HepG2 (cell line): ENCODE data around the gene ARHGEF40. TPM values are rescaled to one million over a fixed set of nuclear protein-coding genes. Genes with fewer than 3 reads are reported as not detected.
A peak's percentile ranks its signal among the peaks of the same experiment; 100 is the strongest.

Experiments
- ATAC-seq: fragments of 200-7000 bp; cut with Tn5 transposase; 3 replicates; pipeline ENCODE4 v1.9.1; 2020; ENCODE audit warnings: mild to moderate bottlenecking, moderate library complexity
- BruUV-seq: library from RNA; stranded (reverse); fragments of 400-500 nt; replicated peaks from 2 replicates; lab custom pipeline; 2021; lab: Mats Ljungman, UMichigan
- CTCF ChIA-PET: fragments of 300-600 bp; formaldehyde crosslinking; extraction: SDS; loops from one replicate; lab custom pipeline; 2021; ENCODE audit warnings: low total read pairs, inconsistent platforms, low intra/inter-chr PET ratio; lab: Yijun Ruan, JAX
- POLR2A ChIA-PET: fragments of 350-600 bp; sonication (Branson Sonifier 250); formaldehyde crosslinking; loops from one replicate; lab custom pipeline; 2020; ENCODE audit warnings: antibody characterized with exemption, inconsistent platforms; lab: Yijun Ruan, JAX
- DNase-seq: peaks from one replicate; pipeline ENCODE4 v3.0.0-alpha.2; 2015; ENCODE audit warnings: low spot score
- FAIRE-seq: peaks from 3 replicates; lab custom pipeline; 2011; peaks lifted over from hg19 to GRCh38; lab: Jason Lieb, UNC
- H2AFZ ChIP-seq: one replicate; pipeline ENCODE4 v1.6.1; 2011; ENCODE audit warnings: low read length, inconsistent platforms
- H3K27ac ChIP-seq: fragments of 300-600 bp; 3 replicates; pipeline ENCODE4 v1.8.0; 2011; ENCODE audit warnings: mixed run types, mild to moderate bottlenecking, mixed read lengths, low read length, inconsistent platforms; ENCODE audit not compliant: insufficient read depth; ENCODE audit errors: extremely low read length
- H3K27me3 ChIP-seq, 2 experiments: fragments of 200-600 bp in 1 of 2; 2 replicates in 1 of 2; 3 replicates in 1 of 2; pipeline versions ENCODE4 v1.6.0 to v1.8.0; 2011; ENCODE audit warnings: low read length in 2 of 2, mild to moderate bottlenecking in 2 of 2, moderate library complexity in 2 of 2, inconsistent platforms in 1 of 2; ENCODE audit not compliant: insufficient read depth in 2 of 2, control insufficient read depth in 1 of 2
- H3K36me3 ChIP-seq, 2 experiments: fragments of 200-600 bp in 1 of 2; replicated peaks in 1 of 2; 2 replicates in 1 of 2; 3 replicates in 1 of 2; pipeline versions ENCODE4 v1.5.1 to v1.8.0; 2011; ENCODE audit warnings: low read length in 2 of 2, inconsistent platforms in 1 of 2; ENCODE audit not compliant: insufficient read depth in 2 of 2, control insufficient read depth in 1 of 2
- H3K4me1 ChIP-seq: 2 replicates; pipeline ENCODE4 v1.5.1; 2012; ENCODE audit warnings: low read length, inconsistent platforms; ENCODE audit not compliant: insufficient read depth
- H3K4me2 ChIP-seq: 2 replicates; pipeline ENCODE4 v1.6.0; 2011; ENCODE audit warnings: low read depth, low read length, inconsistent platforms
- H3K4me3 ChIP-seq, 3 experiments: fragments of 200-600 bp in 1 of 3; sonication (generic), shearing (Covaris generic) in 1 of 3; replicated peaks in 1 of 3; 2 replicates each; pipeline ENCODE4 v1.5.1; 2011 to 2016; ENCODE audit warnings: low read length in 3 of 3, inconsistent platforms in 2 of 3, low read depth in 2 of 3, mild to moderate bottlenecking in 2 of 3, control low read depth in 1 of 3, mixed read lengths in 1 of 3; ENCODE audit not compliant: insufficient read depth in 1 of 3
- H3K79me2 ChIP-seq: one replicate; pipeline ENCODE4 v1.6.1; 2011; ENCODE audit warnings: low read length, inconsistent platforms; ENCODE audit not compliant: insufficient read depth
- H3K9ac ChIP-seq: 2 replicates; pipeline ENCODE4 v1.6.0; 2011; ENCODE audit warnings: mild to moderate bottlenecking, low read depth, low read length, inconsistent platforms; ENCODE audit not compliant: insufficient read depth
- H3K9me3 ChIP-seq: 2 replicates; pipeline ENCODE4 v1.5.1; 2012; ENCODE audit warnings: mild to moderate bottlenecking, low read length
- H4K20me1 ChIP-seq: 2 replicates; pipeline ENCODE4 v1.6.0; 2011; ENCODE audit warnings: inconsistent platforms, mild to moderate bottlenecking, low read length, moderate library complexity; ENCODE audit not compliant: insufficient read depth
- BORCS8-MEF2B ChIP-seq: sonication (generic); formaldehyde crosslinking; IDR thresholded peaks from 2 replicates; pipeline ENCODE4 v1.8.0; 2022; ENCODE audit warnings: mild to moderate bottlenecking, missing genetic modification reagents
- NPAS2 ChIP-seq: sonication (generic); formaldehyde crosslinking; IDR thresholded peaks from 2 replicates; pipeline ENCODE4 v1.8.0; 2022; ENCODE audit warnings: mild to moderate bottlenecking, missing genetic modification reagents, borderline replicate concordance
- RBFOX2 ChIP-seq: fragments of 200-400 bp; formaldehyde crosslinking; IDR thresholded peaks from 2 replicates; pipeline ENCODE4 v1.6.1; 2017; ENCODE audit warnings: low read depth, mild to moderate bottlenecking, low read length
- ZNF839 ChIP-seq: sonication (generic); formaldehyde crosslinking; IDR thresholded peaks from 2 replicates; pipeline ENCODE4 v1.4.0; 2020; ENCODE audit warnings: missing genetic modification reagents, mild to moderate bottlenecking, borderline replicate concordance
- WGBS: methylation state at CpG from one replicate; pipeline ENCODE4 v1.1.6; 2017; ENCODE audit warnings: low lambda C conversion rate; 5-methylcytosine and 5-hydroxymethylcytosine counted together
- in situ Hi-C: cut with HindIII; loops from 2 replicates; pipeline ENCODE4 v1.10.0; 2017; ENCODE audit warnings: low pct_unique_long_range_greater_than_20kb; ENCODE audit not compliant: extremely low pct_ligation_motif_present
- intact Hi-C: fragments of 100-400 bp; cut with micrococcal nuclease; formaldehyde crosslinking; loops from one replicate; pipeline ENCODE4 v1.10.0; 2022; ENCODE audit not compliant: unreplicated experiment
- polyA plus RNA-seq, 8 experiments: library from polyadenylated mRNA; depleted of rRNA in 3 of 8; stranded (reverse) in 7 of 8; unstranded in 1 of 8; fragments of >200 nt; fragmentation: Illumina TruSeq in 4 of 8; extraction: Trizol in 4 of 8; gene quantifications; 2 replicates each; pipeline versions ENCODE4 v1.2.1 to v1.2.3, GENCODE V29; 2011 to 2016; ENCODE audit warnings: low read depth in 4 of 8, missing spikeins in 1 of 8, mixed read lengths in 1 of 8; ENCODE audit not compliant: insufficient read depth in 1 of 8
- total RNA-seq, 5 experiments: library from RNA; depleted of rRNA; stranded (reverse); fragments of >200 nt; fragmentation: Illumina TruSeq; extraction: Trizol; gene quantifications; 2 replicates each; pipeline ENCODE4 v1.2.3, GENCODE V29; 2016; ENCODE audit warnings: low read depth in 1 of 5
- TF ChIP-seq, protein P1 (sequence below): sonication (generic); formaldehyde crosslinking; IDR thresholded peaks from 2 replicates; pipeline ENCODE4 v1.8.1; 2023; ENCODE audit warnings: mild to moderate bottlenecking, missing genetic modification reagents

ARHGEF40 gene
- total and polyA plus RNA-seq, 2 of the 13 experiments (the other 11 are each of a cell fraction or from before 2014, with no cell fraction given): 28.1 to 78.1 TPM

DNA sequence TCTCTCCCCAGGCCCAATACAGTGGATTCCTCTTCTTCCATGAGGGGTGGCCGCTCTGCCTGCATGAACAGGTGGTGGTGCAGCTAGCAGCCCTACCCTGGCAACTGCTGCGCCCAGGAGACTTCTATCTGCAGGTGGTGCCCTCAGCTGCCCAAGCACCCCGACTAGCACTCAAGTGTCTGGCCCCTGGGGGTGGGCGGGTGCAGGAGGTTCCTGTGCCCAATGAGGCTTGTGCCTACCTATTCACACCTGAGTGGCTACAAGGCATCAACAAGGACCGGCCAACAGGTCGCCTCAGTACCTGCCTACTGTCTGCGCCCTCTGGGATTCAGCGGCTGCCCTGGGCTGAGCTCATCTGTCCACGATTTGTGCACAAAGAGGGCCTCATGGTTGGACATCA is 3.8 kb downstream of the ARHGEF40 start:
- no peaks in the 10 kb centered on the region for H3K9me3 ChIP-seq
- peaks cover 29% of the 10 kb centered on the region for H3K4me1 ChIP-seq
- H3K9ac ChIP-seq: no peak overlapping the region
- no TSS peak for BruUV-seq
- H3K27me3 ChIP-seq: peaks cover 0 to 7% of the 10 kb centered on the region in 2 experiments; a peak in 1 of 5 replicates
- no peak overlapping the region for H3K27ac ChIP-seq
- CTCF ChIA-PET: no interaction called here
- H4K20me1 ChIP-seq: no peaks in the 10 kb centered on the region
- peaks cover 6% of the 10 kb centered on the region for H3K79me2 ChIP-seq
- TF ChIP-seq ZNF839 (CRISPR knock-in tag) (0 out of 2 replicates have a peak, but pooled peaks have one; percentile 48), RBFOX2 (peak; percentile 5; the same call in 1 of the 2 replicates), BORCS8-MEF2B (CRISPR knock-in tag) (0 out of 2 replicates have a peak, but pooled peaks have one; percentile 48), NPAS2 (CRISPR knock-in tag) (no peak)
- TF ChIP-seq, protein P1, sequence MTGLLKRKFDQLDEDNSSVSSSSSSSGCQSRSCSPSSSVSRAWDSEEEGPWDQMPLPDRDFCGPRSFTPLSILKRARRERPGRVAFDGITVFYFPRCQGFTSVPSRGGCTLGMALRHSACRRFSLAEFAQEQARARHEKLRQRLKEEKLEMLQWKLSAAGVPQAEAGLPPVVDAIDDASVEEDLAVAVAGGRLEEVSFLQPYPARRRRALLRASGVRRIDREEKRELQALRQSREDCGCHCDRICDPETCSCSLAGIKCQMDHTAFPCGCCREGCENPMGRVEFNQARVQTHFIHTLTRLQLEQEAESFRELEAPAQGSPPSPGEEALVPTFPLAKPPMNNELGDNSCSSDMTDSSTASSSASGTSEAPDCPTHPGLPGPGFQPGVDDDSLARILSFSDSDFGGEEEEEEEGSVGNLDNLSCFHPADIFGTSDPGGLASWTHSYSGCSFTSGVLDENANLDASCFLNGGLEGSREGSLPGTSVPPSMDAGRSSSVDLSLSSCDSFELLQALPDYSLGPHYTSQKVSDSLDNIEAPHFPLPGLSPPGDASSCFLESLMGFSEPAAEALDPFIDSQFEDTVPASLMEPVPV (CRISPR knock-in tag): 0 out of 2 replicates have a peak, but pooled peaks have one; percentile 38
- H3K4me3 ChIP-seq: no peak overlapping the region
- no peak for ATAC-seq
- no peak overlapping the region for H3K4me2 ChIP-seq
- POLR2A ChIA-PET: interaction anchor here (0.9 to 4.3 kb wide), 7 partner anchors 10 to 59 kb away, joined by 3 to 84 read pairs (median 4); partner anchors contain the start of gene ZNF219
- DNase-seq: no peak
- H3K36me3 ChIP-seq: peaks cover 27 to 46% of the 10 kb centered on the region in 2 experiments
- H2AFZ ChIP-seq: no peak overlapping the region
- in situ Hi-C loops: no loop called here
- intact Hi-C loops: no loop called here
- 80% methylated on average over 4 of the region's 9 CpGs for WGBS
- no peak for FAIRE-seq
